GM03348 (cell line): Measurements from ENCODE around the gene TRAPPC3L.

Experiments
- DNase-seq: peaks from one replicate; pipeline ENCODE4 v3.0.0; 2012; ENCODE audit warnings: low spot score

TRAPPC3L gene

DNA sequence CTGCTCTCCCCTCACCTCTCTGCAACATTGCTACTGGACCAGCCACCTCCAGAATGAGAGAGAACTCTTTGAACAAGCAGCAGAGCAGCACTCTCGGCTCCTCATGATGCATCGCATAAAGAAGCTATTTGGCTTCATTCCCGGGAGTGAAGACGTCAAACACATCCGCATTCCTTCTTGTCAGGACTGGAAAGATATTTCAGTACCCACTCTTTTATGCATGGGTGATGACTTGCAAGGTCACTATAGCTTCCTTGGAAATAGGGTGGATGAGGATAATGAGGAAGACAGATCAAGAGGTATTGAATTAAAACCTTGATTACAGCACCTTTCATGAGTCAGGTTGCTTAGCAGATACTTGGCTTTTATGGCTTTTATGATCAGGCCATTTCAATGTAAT, 12.4 kb upstream of the TRAPPC3L start:
- peak; percentile 68 for DNase-seq

DNA sequence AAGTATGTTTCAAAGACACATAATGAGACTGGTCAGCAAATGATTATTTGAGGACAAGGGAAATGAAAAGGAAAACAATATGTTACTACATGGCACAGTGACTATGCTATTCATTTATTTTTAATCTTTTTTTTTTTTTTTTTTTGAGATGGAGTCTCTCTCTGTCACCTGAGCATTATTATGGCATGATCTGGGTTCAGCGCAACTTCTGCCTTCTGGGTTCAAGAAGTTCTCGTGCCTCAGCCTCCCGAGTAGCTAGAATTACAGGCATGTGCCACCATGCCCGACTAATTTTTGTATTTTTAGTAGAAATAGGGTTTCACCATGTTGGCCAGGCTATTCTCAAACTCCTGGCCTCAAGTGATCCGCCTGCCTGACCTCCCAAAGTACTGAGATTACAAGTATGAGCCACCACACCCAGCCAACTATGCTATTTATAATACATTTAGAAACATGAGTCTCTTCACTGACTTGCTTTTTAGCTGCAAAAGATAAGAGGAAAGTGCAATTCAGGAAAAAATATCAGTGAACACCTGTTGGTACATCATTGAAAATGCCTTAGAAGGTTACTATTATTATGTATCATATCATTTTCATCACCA, 11.4 kb upstream of the TRAPPC3L start:
- no peak for DNase-seq

DNA sequence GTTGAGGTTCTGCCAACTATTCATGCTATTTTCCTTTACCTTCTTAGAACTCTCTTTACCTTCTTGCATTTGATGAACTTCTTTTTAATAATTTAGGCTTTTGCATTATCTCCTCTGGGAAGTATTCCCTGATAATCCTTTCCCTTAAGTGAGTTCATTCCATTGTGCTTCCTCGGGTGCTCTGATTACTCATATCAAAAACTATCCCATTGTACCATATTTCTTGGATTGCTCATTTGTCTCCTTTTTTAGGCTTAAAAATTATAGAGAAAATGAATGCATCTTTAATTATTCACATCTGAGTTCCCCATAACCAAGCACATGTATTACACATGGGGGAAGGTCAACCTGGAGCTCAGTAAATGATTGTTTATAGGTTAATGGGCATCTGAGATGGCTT, 10.6 kb upstream of the TRAPPC3L start:
- DNase-seq = peak; percentile 61

DNA sequence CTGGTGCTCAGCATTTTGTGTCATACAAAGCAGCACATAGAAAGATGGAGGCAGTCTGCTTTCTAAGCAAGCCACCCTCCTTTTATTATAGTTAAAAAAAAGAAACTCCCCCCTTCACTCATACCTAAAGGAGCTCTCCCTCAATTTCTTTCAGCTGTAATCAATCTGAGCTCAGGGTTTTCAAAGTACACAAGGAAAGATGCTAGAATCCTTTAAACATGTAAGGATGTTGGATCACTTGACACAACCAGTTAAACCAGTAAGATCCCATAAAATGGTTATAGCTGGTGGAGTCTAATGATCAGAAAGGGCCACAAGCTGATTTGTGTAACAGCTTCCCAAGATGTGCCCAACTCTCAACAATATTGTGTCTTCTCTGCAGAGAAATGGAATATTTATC, 8.0 kb upstream of the TRAPPC3L start, which contains the start of gene CALHM4:
Gene CALHM4, plus strand, starts transcription at position 301 of the 400 bp plus-strand sequence. Its CDS starts 43 bp downstream, at position 344.
- no peak for DNase-seq

DNA sequence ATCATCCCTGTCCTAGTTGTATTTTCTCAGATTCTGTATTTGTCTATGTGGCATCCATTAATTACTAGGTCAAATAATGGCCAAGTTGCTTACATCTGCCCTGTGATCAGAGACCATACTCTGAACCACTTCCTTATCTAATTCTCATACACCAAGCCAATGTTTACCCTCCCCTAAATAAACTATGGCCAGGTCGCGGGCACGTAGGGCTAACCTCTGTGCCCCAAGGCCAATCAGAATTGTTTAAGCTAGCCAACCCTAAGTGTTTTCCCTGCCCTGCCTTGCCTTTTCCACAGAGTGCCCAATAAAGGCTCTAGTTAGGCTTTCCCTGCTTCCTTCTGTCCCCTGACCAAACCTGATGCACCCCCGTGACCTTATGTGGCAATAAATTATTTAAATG, 5.3 kb upstream of the TRAPPC3L start:
- DNase-seq = no peak

DNA sequence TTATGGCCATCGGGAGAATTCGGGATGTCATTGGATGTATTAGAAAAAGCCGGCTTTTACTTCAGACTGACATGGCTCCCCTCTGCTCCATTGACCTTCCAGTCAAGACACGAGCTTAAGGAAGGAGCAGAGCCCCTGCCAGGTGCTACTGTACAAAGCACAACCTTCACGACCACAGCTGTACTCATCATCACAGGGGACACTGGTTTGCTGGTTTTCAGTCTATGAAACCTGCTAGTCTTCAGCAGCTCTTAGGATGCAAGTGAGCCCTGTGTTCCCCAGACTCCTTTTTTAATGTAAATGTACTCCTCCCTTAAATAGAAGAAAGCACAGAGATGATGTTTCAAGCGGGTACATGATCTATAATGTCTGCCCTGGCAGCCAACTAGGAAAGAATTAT, 1.9 kb upstream of the TRAPPC3L start:
- no peak for DNase-seq

DNA sequence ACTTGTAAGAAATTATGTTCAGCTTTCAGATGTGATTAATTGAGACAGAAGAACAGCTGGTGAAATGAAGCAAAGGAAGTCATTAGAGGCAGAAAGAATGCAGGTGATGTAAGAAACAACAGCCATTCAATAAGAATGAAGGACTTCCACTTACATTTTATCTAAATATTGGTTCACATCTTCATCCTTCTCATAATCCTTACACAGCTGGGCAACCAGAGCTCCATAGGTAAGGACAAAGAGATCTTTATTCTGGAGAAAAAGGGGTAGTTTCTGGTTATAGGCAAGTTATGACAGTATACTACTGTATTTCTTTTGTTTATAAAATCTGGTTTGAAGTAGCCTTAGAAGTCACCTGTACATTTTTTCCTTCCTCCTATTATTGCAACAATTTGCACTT, 2.3 kb downstream of the TRAPPC3L start:
- no peak for DNase-seq

DNA sequence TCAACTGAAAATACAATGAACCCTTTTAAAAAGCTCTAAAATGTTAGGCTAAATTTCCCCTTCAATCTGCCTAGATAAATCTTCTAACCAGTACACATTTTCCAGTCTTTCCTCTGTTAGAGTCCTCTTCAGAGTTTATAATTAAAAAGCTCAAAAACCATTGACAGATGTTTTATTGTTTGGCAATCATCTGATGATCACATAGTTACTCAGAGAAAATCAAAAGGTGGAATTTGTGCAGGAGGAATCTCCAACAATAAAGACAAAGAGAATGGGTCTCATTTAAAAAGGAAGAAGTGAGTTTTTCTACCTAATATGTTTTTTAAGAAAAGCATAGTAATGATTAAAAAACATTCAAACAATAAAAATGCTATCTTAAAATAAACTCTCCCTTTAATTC, 3.1 kb downstream of the TRAPPC3L start:
- DNase-seq = no peak

DNA sequence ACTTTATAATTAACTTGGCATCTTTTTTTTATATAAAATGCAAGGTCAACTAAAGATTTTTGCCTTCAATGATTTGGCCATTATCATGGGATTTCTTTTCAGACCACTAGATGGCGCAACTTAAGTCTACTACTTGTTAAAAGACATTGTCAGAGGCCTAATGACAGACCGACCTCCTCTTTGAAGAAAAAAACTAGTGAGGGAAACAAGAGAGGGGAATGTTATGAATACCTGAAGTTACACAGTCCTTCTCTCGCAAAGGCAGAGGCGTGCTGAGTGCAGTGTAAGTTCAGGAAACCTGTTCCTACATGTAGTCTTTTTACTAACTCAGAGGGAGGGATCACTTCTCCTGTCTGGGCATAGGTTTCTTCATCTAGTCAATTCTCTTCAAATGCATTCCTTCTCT, 9.3 kb downstream of the TRAPPC3L start:
- peak; percentile 50 for DNase-seq

DNA sequence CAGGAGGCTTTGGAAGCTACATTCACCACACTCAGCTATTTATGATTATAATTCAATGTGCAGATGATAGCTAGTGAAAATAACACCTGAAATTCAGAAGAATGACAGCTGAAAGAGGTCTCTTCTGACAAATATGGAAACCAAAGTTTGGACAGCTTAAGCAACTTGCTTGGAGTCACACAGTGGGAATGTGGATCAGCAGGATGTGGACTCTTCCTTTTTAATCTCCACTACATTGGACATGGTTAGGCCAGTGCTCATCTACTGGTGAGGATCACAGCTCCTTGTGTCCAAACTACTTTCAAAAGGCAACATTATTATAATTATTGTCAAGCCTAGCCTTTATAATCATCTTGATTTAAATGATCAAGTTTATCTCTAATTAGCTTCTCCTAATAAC, 10.4 kb downstream of the TRAPPC3L start:
- DNase-seq = no peak

DNA sequence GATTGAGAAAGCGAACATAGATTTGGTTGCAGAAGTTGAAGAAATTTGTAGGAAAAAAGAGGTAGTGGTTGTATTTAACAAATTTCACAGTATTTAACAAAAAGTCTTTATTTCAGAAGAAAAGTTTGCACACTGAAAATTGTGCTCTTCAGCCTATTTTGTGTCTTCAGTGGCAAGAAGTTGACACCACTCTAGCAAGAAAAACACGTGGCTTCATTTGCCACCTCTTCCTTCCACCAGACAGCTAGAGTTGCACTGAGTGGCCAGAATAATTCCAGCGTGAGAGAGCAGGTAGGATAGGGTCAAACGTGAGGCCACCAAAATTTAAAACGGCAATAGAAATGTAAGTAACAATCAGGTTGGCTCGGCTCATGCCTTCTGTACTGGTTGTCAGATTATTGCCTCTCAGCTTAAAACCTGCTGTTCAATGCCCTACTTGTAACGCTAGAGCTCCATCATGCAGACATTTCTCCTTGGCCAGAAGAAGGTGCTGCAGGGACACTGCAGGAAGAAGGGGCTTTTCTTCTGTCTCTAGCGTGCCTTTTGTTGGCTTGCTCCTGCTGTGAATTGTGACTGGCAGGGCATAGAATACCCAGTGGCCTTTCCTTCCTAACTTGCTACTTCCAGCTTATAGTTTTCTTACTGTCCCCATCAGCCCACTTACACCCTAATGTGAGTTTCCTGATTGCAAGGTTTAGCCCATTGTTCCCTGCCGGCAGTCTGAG, 12.1 kb downstream of the TRAPPC3L start:
- DNase-seq = no peak

DNA sequence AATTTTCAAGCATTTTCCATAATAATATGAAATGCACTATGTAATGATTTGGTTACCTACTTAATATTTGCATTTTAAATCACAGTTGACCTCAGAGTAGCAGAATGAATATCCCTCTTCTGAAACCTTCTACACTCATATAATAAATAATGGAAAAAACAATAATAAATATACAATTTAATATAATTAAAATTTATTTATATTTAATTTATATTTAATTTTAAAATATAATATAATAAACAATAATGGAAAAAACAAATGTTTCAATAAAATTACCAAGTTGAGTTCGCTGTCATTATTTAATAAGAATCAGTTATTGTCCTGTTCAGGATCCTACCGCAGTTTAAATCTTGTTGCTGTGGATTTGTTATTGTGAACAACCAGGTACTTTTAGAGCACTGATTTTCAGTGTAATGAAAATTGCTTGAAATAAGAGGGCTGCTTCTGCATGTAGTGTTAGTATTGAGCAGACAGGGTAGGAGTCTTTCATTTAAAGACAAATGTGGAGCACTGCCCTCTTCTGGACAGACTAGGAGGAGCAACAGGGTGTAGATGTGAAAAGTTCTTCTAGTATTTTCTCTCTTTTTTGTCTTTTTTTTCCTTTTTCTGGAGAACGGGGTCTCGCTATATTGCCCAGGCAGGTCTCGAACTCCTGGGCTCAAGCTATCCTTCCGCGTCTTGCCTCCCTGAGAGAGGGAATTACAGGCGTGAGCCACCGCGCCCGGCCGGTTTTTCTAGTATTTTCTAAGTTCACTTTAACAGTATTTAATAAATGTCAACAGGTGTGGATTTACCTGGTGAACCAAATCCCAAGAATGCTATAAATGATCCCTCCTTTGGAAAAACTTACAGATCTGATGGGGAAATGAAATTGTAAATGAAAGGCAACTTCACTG, 13.6 kb downstream of the TRAPPC3L start:
- DNase-seq = peak; percentile 74

DNA sequence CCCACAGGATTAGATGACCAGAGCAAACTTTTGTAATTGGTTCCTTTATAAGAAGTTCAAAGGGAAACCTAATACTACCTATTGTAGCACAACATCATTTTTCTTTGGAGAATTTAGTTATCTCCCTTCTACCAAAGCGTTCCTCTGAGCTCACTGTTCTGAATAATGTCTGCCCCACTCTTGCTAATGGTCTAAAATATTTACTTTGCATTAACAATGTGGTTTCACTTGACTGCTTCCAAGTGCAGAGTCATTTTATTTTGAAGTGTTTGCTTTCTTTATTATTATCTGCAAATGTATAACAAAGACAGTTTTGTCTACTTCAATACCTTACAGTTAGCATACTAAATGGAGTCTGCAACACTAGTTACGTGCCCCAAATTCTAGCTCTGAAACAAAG, 15.0 kb downstream of the TRAPPC3L start:
- no peak for DNase-seq

DNA sequence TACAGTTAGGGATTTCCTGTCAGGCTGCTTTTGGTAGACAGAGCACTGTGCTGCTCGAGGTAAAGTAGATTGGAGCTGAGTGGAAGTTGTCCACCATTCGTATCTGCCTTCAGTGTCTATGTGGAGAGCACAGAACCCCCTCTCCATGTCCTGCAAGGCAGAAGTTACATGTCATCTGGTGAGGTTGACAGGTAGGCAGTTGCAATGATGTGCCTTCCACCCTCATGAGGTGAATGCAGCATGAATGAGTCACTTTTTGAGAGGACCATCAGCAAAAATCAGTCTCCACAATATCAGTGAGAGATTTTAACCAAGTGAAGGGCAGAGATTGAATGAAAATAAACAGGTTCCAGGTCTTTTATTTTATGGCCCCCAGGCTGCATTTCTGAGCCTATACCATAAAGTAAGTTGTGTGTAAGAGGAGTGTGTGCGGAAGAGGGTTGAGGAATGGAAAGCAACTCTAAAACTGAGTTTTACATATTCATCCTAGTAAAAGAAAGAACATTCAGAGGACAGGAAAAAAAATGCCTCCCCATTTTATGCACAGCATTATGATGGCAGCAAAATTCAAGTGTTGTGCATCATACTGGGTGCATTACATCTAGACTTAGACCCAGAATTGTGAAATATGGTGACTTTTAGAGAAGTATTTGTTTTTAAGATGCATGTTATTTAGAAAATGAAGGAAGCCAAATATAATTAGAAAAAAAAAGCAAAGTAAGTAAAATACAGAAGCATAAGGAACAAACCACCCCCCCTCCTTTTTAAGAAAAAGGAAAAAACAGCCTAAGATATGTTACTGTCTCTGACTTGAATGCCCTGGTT, 15.8 kb downstream of the TRAPPC3L start:
- no peak for DNase-seq

DNA sequence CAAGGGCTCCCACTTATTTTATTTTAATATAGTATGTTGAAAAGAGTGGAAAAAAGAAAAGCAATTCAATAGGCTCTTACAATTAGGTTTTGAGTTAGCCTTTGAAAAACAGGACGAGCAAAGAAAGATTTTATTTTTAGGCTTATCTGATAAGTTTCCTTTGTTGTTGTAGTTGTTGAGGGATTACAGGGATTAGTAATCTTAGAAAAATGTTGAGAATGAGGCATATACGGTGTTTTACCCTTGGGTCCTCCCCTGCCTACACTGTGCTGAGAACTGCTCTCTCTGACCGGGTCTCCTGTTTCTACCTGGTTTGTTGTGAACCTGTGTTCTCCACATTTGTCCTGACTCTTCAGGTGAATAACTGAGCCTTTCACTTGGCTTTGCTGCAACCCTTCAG, 16.7 kb downstream of the TRAPPC3L start:
- peak; percentile 27 for DNase-seq

DNA sequence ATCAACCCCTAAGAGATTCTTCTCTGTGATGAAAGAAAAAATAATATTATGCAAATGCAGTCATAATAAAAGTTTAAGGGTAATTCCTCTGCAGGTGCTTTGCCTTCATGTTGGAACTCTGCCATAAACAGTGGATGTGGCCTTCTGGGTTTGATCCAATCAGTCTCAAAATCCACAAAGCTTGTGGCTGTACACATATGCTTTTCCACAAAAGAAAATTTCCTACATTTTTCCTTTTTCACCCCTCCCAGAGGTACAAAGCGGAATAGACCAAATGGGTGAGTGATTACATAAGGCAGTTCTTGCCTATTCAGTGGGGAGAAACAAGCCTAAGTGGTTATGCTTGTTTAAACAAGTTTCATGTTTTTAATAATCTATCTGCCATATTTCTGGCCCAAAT, 17.4 kb downstream of the TRAPPC3L start:
- no peak for DNase-seq

DNA sequence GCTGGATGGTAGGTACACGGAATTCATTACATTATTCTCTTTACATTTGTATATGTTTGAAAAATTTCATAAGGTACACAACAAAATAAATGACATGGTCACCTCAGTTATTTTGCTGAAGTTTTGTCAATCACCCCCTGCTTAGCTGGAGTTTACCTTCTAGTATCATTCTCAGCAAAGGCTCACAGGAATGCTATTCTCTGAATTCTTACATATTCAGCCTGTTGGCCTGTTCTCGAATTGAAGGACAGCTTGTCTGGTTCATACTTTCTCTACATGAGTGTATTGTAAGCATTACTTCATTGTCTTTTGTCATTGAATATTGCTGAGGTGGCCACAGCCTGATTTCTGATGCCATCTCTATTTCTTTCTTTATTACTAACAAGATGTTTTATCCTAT, 21.2 kb downstream of the TRAPPC3L start:
- DNase-seq = no peak

DNA sequence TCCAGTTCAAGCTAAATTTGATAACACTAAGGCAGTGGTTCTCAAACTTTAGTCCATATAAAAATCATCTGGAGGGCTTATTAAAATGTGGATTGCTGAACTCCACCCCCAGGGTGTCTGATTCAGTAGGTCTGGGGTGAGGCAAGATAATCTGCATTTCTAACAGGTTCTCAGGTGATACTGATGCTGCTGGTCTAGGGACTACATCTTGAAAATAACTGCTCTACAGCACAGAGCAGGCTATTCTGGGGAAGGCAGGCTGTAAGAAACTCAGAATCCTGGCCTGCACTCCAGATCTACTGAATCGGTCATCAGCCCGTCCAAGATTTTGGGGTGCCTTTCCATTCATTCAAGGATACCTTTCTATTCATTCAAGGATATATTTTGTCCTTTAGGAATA, 22.6 kb downstream of the TRAPPC3L start:
- no peak for DNase-seq

DNA sequence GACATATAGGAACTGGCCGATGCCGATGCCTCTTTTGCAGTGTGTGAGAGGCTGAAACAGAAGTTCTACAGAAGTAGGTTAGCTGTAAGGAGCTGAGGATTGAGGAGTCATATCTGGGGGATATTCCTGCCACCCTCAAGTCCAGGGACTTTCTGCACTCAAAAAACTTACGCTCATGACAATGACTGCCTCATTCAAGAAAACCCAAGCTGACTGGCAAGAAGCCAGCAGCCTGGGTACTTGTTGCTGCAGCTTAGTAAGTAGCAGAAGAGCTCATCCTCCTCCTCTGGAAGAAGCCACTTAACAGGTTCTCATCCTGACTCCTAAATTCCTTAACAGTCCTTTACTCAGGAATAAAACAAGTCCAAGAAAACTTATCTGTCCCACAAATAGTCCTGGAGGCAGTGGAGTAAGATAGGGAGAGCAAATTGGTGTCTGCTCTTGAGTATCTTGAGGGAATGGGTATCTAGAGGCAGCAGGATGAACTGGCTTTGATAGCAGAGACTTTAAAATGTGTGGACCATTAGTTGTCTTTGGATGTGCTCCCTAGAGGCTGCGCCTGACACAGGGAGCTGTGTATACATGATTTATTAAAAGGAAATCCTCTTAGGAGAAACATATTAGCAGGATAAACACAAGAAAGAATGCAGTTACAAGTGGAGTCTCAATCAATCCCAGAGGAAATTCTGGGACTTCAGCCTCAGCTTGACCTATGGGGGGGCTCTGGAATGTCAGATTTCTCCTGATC, 26.7 kb downstream of the TRAPPC3L start:
- DNase-seq = no peak

DNA sequence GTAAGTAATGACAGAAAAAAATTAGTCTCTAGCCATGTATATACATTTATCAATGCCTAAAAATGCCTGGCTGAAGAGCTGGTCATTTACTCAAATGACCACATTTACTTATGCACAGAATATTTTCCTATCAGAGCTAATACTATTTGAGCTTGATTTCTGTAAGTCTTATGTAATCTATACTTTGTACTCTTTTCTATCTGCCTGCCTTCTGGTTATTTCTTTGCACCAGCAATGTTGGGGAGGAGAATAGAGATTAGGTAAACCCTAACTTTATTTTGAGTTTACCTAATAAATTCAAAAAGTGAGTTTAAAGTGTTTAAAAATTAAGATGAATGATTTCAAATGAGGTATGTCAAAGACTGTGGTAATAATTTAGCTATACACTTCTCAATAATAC, 30.3 kb downstream of the TRAPPC3L start:
- no peak for DNase-seq

DNA sequence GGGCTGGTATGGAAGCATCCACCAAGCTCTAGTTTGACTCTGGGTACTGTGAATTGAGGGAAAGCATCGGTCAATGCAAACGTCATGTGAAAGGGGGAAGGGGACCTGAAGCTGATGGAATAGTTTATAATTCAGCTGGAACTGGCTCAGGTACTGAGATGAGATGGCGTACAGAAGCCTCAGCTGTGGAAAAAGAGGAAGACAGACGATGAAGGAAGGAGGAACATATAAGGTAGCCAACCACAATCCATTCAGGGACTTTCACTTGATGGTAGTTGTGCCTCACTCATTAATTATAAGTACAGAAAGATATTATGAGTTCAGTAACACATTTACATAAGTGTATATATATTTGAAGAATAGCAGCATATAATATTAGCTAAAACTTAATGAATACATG, 31.4 kb downstream of the TRAPPC3L start:
- no peak for DNase-seq
